Measurements from ENCODE around the gene PIK3C2G. TPM values are rescaled to one million over a fixed set of nuclear protein-coding genes. Genes with fewer than 3 reads are reported as not detected.

Gene PIK3C2G
- total RNA-seq, 1 experiment from 2014 or later = not detected

- H4K91ac ChIP-seq (ENCODE audit: insufficient read length, low read depth, low read length) = no peak overlapping the region
- H3T11ph ChIP-seq (ENCODE audit: low read length) = no peak overlapping the region
- no peak overlapping the region for H3K4ac ChIP-seq (ENCODE audit: low read depth, low read length)
- H2BK5ac ChIP-seq (ENCODE audit: insufficient read length, low read length) = no peak overlapping the region
- Mint-ChIP-seq H3K36me3 (ENCODE audit: insufficient read depth in 1 of 3, low read depth in 3 of 3) (peaks cover 4 to 48% (median 6%) of the 10 kb centered on the region in 3 experiments; a peak in 6 of 7 replicates), H3K4me3 (no peak overlapping the region), H3K4me1 (no peaks in the 10 kb centered on the region), H3K27me3 (ENCODE audit: low read depth) (no peaks in the 10 kb centered on the region), H3K27ac (no peak overlapping the region), H3K9me3 (peaks cover 36 to 42% of the 10 kb centered on the region in 2 experiments)
- no peak for DNase-seq
- H3K14ac ChIP-seq (ENCODE audit: insufficient read depth, low read length) = no peak overlapping the region; the same call in 1 of the 2 replicates
- H3K4me2 ChIP-seq (ENCODE audit: insufficient read depth, insufficient read length, low read length) = no peak overlapping the region
- no peaks in the 10 kb centered on the region for H3K79me1 ChIP-seq (ENCODE audit: insufficient read depth, low read depth, low read length, poor library complexity, severe bottlenecking)
- no peak overlapping the region for H2AFZ ChIP-seq (ENCODE audit: low read length)
- TF ChIP-seq, protein P1, sequence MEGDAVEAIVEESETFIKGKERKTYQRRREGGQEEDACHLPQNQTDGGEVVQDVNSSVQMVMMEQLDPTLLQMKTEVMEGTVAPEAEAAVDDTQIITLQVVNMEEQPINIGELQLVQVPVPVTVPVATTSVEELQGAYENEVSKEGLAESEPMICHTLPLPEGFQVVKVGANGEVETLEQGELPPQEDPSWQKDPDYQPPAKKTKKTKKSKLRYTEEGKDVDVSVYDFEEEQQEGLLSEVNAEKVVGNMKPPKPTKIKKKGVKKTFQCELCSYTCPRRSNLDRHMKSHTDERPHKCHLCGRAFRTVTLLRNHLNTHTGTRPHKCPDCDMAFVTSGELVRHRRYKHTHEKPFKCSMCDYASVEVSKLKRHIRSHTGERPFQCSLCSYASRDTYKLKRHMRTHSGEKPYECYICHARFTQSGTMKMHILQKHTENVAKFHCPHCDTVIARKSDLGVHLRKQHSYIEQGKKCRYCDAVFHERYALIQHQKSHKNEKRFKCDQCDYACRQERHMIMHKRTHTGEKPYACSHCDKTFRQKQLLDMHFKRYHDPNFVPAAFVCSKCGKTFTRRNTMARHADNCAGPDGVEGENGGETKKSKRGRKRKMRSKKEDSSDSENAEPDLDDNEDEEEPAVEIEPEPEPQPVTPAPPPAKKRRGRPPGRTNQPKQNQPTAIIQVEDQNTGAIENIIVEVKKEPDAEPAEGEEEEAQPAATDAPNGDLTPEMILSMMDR (conservative IDR thresholded peaks at IDR 0.05) = no peak
- no peak overlapping the region for H3K56ac ChIP-seq (ENCODE audit: insufficient read length, low read depth, low read length)
- H3K9me3 ChIP-seq (ENCODE audit: control insufficient read depth, low read depth, low read length) = no peaks in the 10 kb centered on the region
- no peak overlapping the region for H3K23ac ChIP-seq (ENCODE audit: insufficient read length, low read depth, low read length)
- H2BK12ac ChIP-seq (ENCODE audit: insufficient read length, low read depth, low read length) = no peak overlapping the region
- no peaks in the 10 kb centered on the region for H3K79me2 ChIP-seq (ENCODE audit: insufficient read depth, low read length)
- no peak overlapping the region for H2BK120ac ChIP-seq (ENCODE audit: low read depth, low read length, poor library complexity, severe bottlenecking)
- H4K5ac ChIP-seq (ENCODE audit: insufficient read length, low read depth, low read length) = no peak overlapping the region
- no peaks in the 10 kb centered on the region for H3K23me2 ChIP-seq (ENCODE audit: insufficient read length, low read depth, low read length, poor library complexity, severe bottlenecking)
- no peak overlapping the region for H2AK5ac ChIP-seq (ENCODE audit: insufficient read length, low read length)
- no peaks in the 10 kb centered on the region for H3K4me1 ChIP-seq (ENCODE audit: insufficient read depth, low read length)
- no peak overlapping the region for H2BK15ac ChIP-seq (ENCODE audit: low read depth, low read length)
- H4K20me1 ChIP-seq (ENCODE audit: control insufficient read depth, insufficient read depth, insufficient read length) = no peaks in the 10 kb centered on the region
- no peak overlapping the region for H2BK20ac ChIP-seq (ENCODE audit: low read depth, low read length, poor library complexity, severe bottlenecking)
- H3K9ac ChIP-seq (ENCODE audit: extremely low read depth, insufficient read length, low read length) = no peak overlapping the region
- no peak overlapping the region for H3K27ac ChIP-seq (ENCODE audit: insufficient read length, low read depth, low read length)
- no peak overlapping the region for H4K8ac ChIP-seq (replicated peaks; ENCODE audit: insufficient read length, low read depth, low read length)
- H3K27me3 ChIP-seq (ENCODE audit: insufficient read depth, low read length) = no peaks in the 10 kb centered on the region
- no peak overlapping the region for H3K18ac ChIP-seq (ENCODE audit: insufficient read length, low read depth, low read length)
These were observed 322.3 kb downstream of the PIK3C2G start for GRCh38 chr12:18583655-18584054.
